B cell (primary cell): ENCODE results near the gene LIFR.

Experiments used
- CTCF ChIP-seq: fragments of 200-600 bp; IDR thresholded peaks from one replicate; pipeline ENCODE4 v1.8.0; 2022; ENCODE audit warnings: antibody characterized with exemption, mild to moderate bottlenecking
- EZH2 ChIP-seq: IDR thresholded peaks from 2 replicates; pipeline ENCODE4 v1.6.1; 2012; ENCODE audit warnings: borderline replicate concordance, low read depth, mild to moderate bottlenecking, moderate library complexity, low read length; ENCODE audit not compliant: insufficient read depth, poor library complexity, severe bottlenecking

GRCh38 chr5:38465702-38466423, 90.6 kb downstream of the LIFR start:
- TF ChIP-seq CTCF (no peak), EZH2 (no peak)
